Stimulated activated naive CD8-positive, alpha-beta T cell treated with anti-CD3 and anti-CD28 coated beads, Interleukin-15, amount 100 ng/mL, for 72 hours (primary cell): ENCODE data around the gene AXIN1.
"Not testable (repeated sequence)": the region's sequence is repeated elsewhere in the genome, so short reads cannot be mapped to it uniquely, and the experiment has no call there.

Experiments
- ATAC-seq: fragments of 150-1000 bp; cut with Tn5 transposase; 2 replicates; pipeline ENCODE4 v1.10.0; 2021; ENCODE audit warnings: mild to moderate bottlenecking, moderate library complexity
- DNase-seq, 2 donors: peaks; one replicate each; pipeline ENCODE4 v3.0.0; 2021 to 2022
- H3K27ac Mint-ChIP-seq, 2 donors: one replicate each; pipeline ENCODE4 v1.8.0; 2022; ENCODE audit warnings: mild to moderate bottlenecking in 2 of 2, mixed read lengths in 2 of 2, moderate library complexity in 2 of 2
- H3K27me3 Mint-ChIP-seq: one replicate; pipeline ENCODE4 v1.8.0; 2022; ENCODE audit warnings: mixed read lengths
- H3K4me1 Mint-ChIP-seq: one replicate; pipeline ENCODE4 v1.8.0; 2022; ENCODE audit warnings: mild to moderate bottlenecking, mixed read lengths
- H3K4me3 Mint-ChIP-seq, 2 donors: one replicate each; pipeline ENCODE4 v1.8.0; 2022; ENCODE audit warnings: mild to moderate bottlenecking in 2 of 2, mixed read lengths in 2 of 2, moderate library complexity in 1 of 2
- H3K9me3 Mint-ChIP-seq, 2 donors: one replicate each; pipeline ENCODE4 v1.8.0; 2022; ENCODE audit warnings: mixed read lengths in 2 of 2

Gene AXIN1

GRCh38 chr16:269061-269796, 83.3 kb downstream of the AXIN1 start:
- Mint-ChIP-seq H3K9me3 (peaks cover 0 to 5% of the 10 kb centered on the region in 2 donors), H3K27me3 (no peaks in the 10 kb centered on the region), H3K4me3 (no peak overlapping the region), H3K4me1 (no peaks in the 10 kb centered on the region), H3K27ac (peak overlapping the region in 1 of 2 donors; percentile 19)
- DNase-seq (no peak), ATAC-seq (no peak)

- Mint-ChIP-seq H3K27ac (no peak overlapping the region), H3K9me3 (peaks cover 0 to 5% of the 10 kb centered on the region in 2 donors), H3K4me1 (no peaks in the 10 kb centered on the region), H3K27me3 (no peaks in the 10 kb centered on the region), H3K4me3 (no peak overlapping the region)
- DNase-seq, result no peak
- no peak for ATAC-seq
These were observed 84.1 kb downstream of the AXIN1 start for GRCh38 chr16:268141-269053.

- DNase-seq, H3K27ac Mint-ChIP-seq, ATAC-seq, H3K9me3 Mint-ChIP-seq, H3K27me3 Mint-ChIP-seq, H3K4me1 Mint-ChIP-seq, H3K4me3 Mint-ChIP-seq: not testable (repeated sequence)
These were observed 85.0 kb downstream of the AXIN1 start for GRCh38 chr16:267562-267961.

DNA sequence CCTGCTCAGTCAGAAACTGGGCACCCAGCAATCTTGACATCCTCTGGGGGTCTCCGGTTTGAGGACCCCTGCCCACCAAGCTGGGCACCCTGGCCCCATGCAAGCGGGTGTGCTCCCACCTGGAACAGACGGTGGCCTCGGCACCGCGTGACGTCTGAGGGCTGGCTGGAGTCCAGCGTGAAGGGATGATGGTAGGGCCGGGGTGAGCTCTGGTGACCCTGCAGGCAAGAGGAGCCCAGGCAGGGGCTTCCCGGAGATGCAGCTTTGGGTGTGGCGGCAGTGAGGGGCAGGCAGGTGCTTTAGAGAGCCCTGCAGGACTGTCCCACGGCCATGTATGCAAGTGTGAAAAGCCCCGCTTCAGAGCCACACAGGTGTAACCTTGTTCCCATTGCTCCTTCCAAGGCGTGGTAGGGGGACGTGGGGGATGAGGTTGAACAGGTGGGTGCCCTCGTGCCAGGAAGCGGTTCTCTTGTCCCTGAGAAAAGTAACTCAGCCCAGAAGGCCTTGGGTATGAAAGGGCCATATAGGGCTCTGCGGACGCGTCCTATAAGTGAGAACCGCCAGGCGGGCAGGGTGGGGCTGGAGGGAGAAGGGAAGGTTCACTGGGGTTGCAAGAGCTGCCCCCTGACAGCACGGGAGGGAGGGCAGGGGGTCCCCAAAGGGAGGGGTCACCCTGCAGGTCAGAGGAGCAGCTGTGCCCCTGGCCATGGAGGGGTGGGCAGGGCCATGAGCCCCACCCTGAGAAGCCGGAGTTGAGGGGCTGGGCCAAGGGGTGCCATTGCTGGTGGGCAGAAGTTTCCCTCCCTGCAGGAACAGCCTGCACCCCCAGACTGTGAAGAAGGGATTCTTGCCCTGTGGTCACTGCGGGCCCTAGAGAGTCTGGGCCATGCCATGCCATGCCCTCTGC, 86.0 kb downstream of the AXIN1 start:
- Mint-ChIP-seq H3K27ac (no peak overlapping the region), H3K4me1 (no peaks in the 10 kb centered on the region), H3K27me3 (no peaks in the 10 kb centered on the region), H3K4me3 (no peak overlapping the region), H3K9me3 (peaks cover 0 to 5% of the 10 kb centered on the region in 2 donors)
- DNase-seq, result no peak
- ATAC-seq, result no peak

GRCh38 chr16:265711-266110, 86.8 kb downstream of the AXIN1 start:
- H3K27ac Mint-ChIP-seq, result no peak overlapping the region
- H3K27me3 Mint-ChIP-seq, result no peaks in the 10 kb centered on the region
- no peak for ATAC-seq
- DNase-seq, result no peak
- H3K4me3 Mint-ChIP-seq, result no peak overlapping the region
- peaks cover 0 to 5% of the 10 kb centered on the region in 2 donors for H3K9me3 Mint-ChIP-seq
- H3K4me1 Mint-ChIP-seq, result no peaks in the 10 kb centered on the region

GRCh38 chr16:265002-265529, 87.5 kb downstream of the AXIN1 start:
- H3K9me3 Mint-ChIP-seq, result peaks cover 0 to 5% of the 10 kb centered on the region in 2 donors
- H3K27me3 Mint-ChIP-seq, result no peaks in the 10 kb centered on the region
- DNase-seq (no peak), ATAC-seq (no peak)
- H3K4me3 Mint-ChIP-seq, result no peak overlapping the region
- H3K4me1 Mint-ChIP-seq, result no peaks in the 10 kb centered on the region
- no peak overlapping the region for H3K27ac Mint-ChIP-seq

GRCh38 chr16:264440-264951, 88.0 kb downstream of the AXIN1 start:
- Mint-ChIP-seq H3K4me3 (no peak overlapping the region), H3K9me3 (peaks cover 0 to 5% of the 10 kb centered on the region in 2 donors), H3K4me1 (no peaks in the 10 kb centered on the region), H3K27ac (peak overlapping the region in 1 of 2 donors; percentile 60), H3K27me3 (no peaks in the 10 kb centered on the region)
- DNase-seq (no peak), ATAC-seq (no peak)

GRCh38 chr16:263944-264343, 88.6 kb downstream of the AXIN1 start:
- Mint-ChIP-seq H3K4me1 (no peaks in the 10 kb centered on the region), H3K9me3 (peaks cover 0 to 5% of the 10 kb centered on the region in 2 donors), H3K27ac (peak overlapping the region in 1 of 2 donors; percentile 60), H3K4me3 (no peak overlapping the region), H3K27me3 (no peaks in the 10 kb centered on the region)
- DNase-seq, result no peak
- no peak for ATAC-seq

DNA sequence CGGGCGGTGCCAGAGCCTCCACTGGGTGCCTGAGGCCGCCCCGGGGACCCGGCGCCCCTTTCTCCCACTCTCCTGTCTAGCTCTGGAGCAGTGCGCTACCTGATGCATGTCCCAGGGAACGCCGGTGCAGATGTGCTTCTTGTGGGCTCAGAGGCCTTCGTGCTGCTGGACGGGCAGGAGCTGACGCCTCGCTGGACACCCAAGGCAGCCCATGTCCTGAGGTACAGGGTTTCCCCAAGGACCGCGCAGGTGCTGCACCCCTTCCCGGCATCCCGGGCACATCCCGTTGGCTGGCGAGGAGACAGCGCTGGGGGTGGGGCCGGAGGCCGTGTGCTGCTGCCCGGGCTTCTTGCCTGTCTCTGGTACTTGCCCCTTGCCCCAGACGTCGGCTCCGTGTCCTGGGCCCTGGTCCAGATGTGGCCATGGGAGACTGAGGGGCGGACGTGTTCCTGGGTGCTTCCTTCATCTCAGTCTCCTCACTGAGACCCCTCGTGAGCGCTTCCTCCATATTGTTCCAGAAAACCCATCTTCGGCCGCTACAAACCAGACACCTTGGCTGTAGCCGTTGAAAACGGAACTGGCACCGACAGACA, 89.2 kb downstream of the AXIN1 start:
- H3K4me1 Mint-ChIP-seq, result no peaks in the 10 kb centered on the region
- no peak for DNase-seq
- ATAC-seq, result no peak
- H3K27me3 Mint-ChIP-seq, result no peaks in the 10 kb centered on the region
- H3K4me3 Mint-ChIP-seq, result no peak overlapping the region
- peaks cover 0 to 5% of the 10 kb centered on the region in 2 donors for H3K9me3 Mint-ChIP-seq
- H3K27ac Mint-ChIP-seq, result no peak overlapping the region

GRCh38 chr16:262121-262745, 90.3 kb downstream of the AXIN1 start:
- Mint-ChIP-seq H3K9me3 (no peaks in the 10 kb centered on the region), H3K27me3 (no peaks in the 10 kb centered on the region), H3K27ac (no peak overlapping the region), H3K4me1 (no peaks in the 10 kb centered on the region), H3K4me3 (no peak overlapping the region)
- DNase-seq (no peak), ATAC-seq (no peak)

- H3K27me3 Mint-ChIP-seq, result no peaks in the 10 kb centered on the region
- H3K4me3 Mint-ChIP-seq, result no peak overlapping the region
- no peak overlapping the region for H3K27ac Mint-ChIP-seq
- H3K9me3 Mint-ChIP-seq, result no peaks in the 10 kb centered on the region
- H3K4me1 Mint-ChIP-seq, result no peaks in the 10 kb centered on the region
- DNase-seq (no peak), ATAC-seq (no peak)
These were observed 91.4 kb downstream of the AXIN1 start for GRCh38 chr16:261031-261691.

- DNase-seq (no peak), ATAC-seq (no peak)
- Mint-ChIP-seq H3K4me1 (peaks cover 5% of the 10 kb centered on the region), H3K27ac (no peak overlapping the region), H3K27me3 (no peaks in the 10 kb centered on the region), H3K9me3 (no peaks in the 10 kb centered on the region), H3K4me3 (no peak overlapping the region)
These were observed 92.2 kb downstream of the AXIN1 start for GRCh38 chr16:260326-260725.

DNA sequence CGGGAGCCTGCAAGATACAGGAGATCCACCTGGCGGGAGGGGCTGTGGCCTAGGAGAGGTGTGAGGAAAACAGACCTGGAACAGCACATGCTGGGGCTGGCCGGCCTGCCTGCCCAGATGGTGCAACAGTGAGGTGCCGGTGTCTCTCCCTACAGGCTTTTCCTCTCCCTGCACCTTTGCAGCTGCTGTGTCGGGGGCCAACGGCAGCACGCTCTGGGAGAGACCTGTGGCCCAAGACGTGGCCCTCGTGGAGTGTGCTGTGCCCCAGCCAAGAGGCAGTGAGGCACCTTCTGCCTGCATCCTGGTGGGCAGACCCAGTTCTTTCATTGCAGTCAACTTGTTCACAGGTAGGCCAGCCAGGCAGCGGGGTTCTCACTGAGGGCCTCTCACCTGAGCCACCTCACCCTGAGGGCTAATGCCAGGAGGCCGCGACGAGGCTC, 92.7 kb downstream of the AXIN1 start:
- Mint-ChIP-seq H3K4me3 (no peak overlapping the region), H3K27ac (no peak overlapping the region), H3K9me3 (no peaks in the 10 kb centered on the region), H3K4me1 (peaks cover 5% of the 10 kb centered on the region), H3K27me3 (no peaks in the 10 kb centered on the region)
- ATAC-seq, result no peak
- no peak for DNase-seq

- Mint-ChIP-seq H3K27ac (peak overlapping the region; percentile 59 to 72), H3K4me3 (no peak overlapping the region), H3K4me1 (peaks cover 10% of the 10 kb centered on the region), H3K27me3 (no peaks in the 10 kb centered on the region), H3K9me3 (no peaks in the 10 kb centered on the region)
- ATAC-seq (no peak), DNase-seq (no peak)
These were observed 93.3 kb downstream of the AXIN1 start for GRCh38 chr16:259226-259625.
